Panc1 (cell line): Measurements from ENCODE around the gene ANKRD34A. TPM values are rescaled to one million over a fixed set of nuclear protein-coding genes. Genes with fewer than 3 reads are reported as not detected.

Source experiments
- ATAC-seq: fragments of 200-7000 bp; cut with Tn5 transposase; 2 replicates; pipeline ENCODE4 v1.9.1; 2020; ENCODE audit warnings: mild to moderate bottlenecking, moderate library complexity
- BruUV-seq: library from RNA; stranded (reverse); fragments of 400-500 nt; replicated peaks from 2 replicates; lab custom pipeline; 2021; lab: Mats Ljungman, UMichigan
- CTCF ChIA-PET: fragments of 300-600 bp; sonication (Branson Sonifier 250); formaldehyde crosslinking; loops from one replicate; lab custom pipeline; 2022; ENCODE audit warnings: antibody characterized with exemption; lab: Charles Lee
- POLR2A ChIA-PET: fragments of 300-600 bp; sonication (Branson Sonifier 250); formaldehyde crosslinking; loops from one replicate; lab custom pipeline; 2022; ENCODE audit warnings: antibody characterized with exemption; lab: Charles Lee
- DNase-seq: peaks from one replicate; pipeline ENCODE4 v3.0.0-alpha.2; 2010; ENCODE audit warnings: low read depth, low spot score
- H3K27ac ChIP-seq: 2 replicates; pipeline ENCODE4 v1.5.1; 2011; ENCODE audit warnings: mild to moderate bottlenecking, low read length, inconsistent platforms
- H3K27me3 ChIP-seq: fragments of 200-500 bp; sonication (Bioruptor generic); 2 replicates; pipeline ENCODE4 v1.6.0; 2014; ENCODE audit warnings: low read length, inconsistent platforms; ENCODE audit not compliant: control insufficient read depth, insufficient read depth
- H3K36me3 ChIP-seq: fragments of 200-500 bp; sonication (Bioruptor generic); 2 replicates; pipeline ENCODE4 v1.5.1; 2014; ENCODE audit warnings: inconsistent platforms, mild to moderate bottlenecking, low read length, moderate library complexity; ENCODE audit not compliant: control insufficient read depth, insufficient read depth
- H3K4me1 ChIP-seq: 2 replicates; pipeline ENCODE4 v1.5.1; 2011; ENCODE audit warnings: inconsistent platforms, mild to moderate bottlenecking, low read length, moderate library complexity; ENCODE audit not compliant: control insufficient read depth, insufficient read depth
- H3K4me3 ChIP-seq, 2 experiments: 2 replicates each; pipeline ENCODE4 v1.5.1; 2011 to 2012; ENCODE audit warnings: low read depth in 2 of 2, low read length in 2 of 2, mild to moderate bottlenecking in 2 of 2, inconsistent platforms in 1 of 2, moderate library complexity in 1 of 2
- H3K9me3 ChIP-seq: fragments of 200-500 bp; sonication (Bioruptor generic); 2 replicates; pipeline ENCODE4 v1.5.1; 2014; ENCODE audit warnings: low read depth, mild to moderate bottlenecking, inconsistent platforms, low read length, moderate library complexity; ENCODE audit not compliant: control insufficient read depth, insufficient read depth
- POLR2AphosphoS5 ChIP-seq: IDR thresholded peaks from 2 replicates; pipeline ENCODE4 v1.6.1; 2012; ENCODE audit warnings: mild to moderate bottlenecking, low read depth, low read length, moderate library complexity
- REST ChIP-seq, 2 experiments: IDR thresholded peaks; 2 replicates each; pipeline ENCODE4 v1.6.1; 2011 to 2012; ENCODE audit warnings: low read depth in 2 of 2, control low read depth in 1 of 2, low read length in 1 of 2, mild to moderate bottlenecking in 1 of 2, moderate library complexity in 1 of 2; ENCODE audit not compliant: insufficient read depth in 1 of 2
- SIN3A ChIP-seq: IDR thresholded peaks from 2 replicates; pipeline ENCODE4 v1.6.1; 2012; ENCODE audit warnings: low read depth, mild to moderate bottlenecking, low read length, moderate library complexity, borderline replicate concordance; ENCODE audit not compliant: insufficient read depth
- TCF7L2 ChIP-seq: IDR thresholded peaks from 2 replicates; pipeline ENCODE4 v1.6.1; 2011; ENCODE audit warnings: mild to moderate bottlenecking, low read depth, low read length, inconsistent platforms
- in situ Hi-C: cut with HindIII; loops from 2 replicates; pipeline ENCODE4 v1.10.0; 2016; ENCODE audit warnings: low sequenced_read_pairs, low pct_unique_long_range_greater_than_20kb
- intact Hi-C: fragments of 100-400 bp; cut with micrococcal nuclease; formaldehyde crosslinking; loops from one replicate; pipeline ENCODE4 v1.10.0; 2022; ENCODE audit not compliant: unreplicated experiment
- total RNA-seq: library from RNA; stranded (reverse); gene quantifications from one replicate; pipeline ENCODE4 v1.2.1, GENCODE V29; 2021; ENCODE audit not compliant: unreplicated experiment
- TF ChIP-seq, protein P1 (sequence below): fragments of 450-650 bp; IDR thresholded peaks from 2 replicates; pipeline ENCODE4 v1.5.1; 2017; ENCODE audit warnings: mild to moderate bottlenecking

Gene ANKRD34A
- total RNA-seq, 1 experiment from 2014 or later = 1.4 TPM

GRCh38 chr1:145936247-145936646, 28.1 kb downstream of the ANKRD34A start:
- TF ChIP-seq POLR2AphosphoS5 (no peak), TCF7L2 (no peak), SIN3A (no peak), REST (IDR thresholded peaks at IDR 0.05; ENCODE audit: insufficient read depth in 1 of 2, low read depth in 2 of 2, low read length in 1 of 2) (no peak)
- TF ChIP-seq, protein P1, sequence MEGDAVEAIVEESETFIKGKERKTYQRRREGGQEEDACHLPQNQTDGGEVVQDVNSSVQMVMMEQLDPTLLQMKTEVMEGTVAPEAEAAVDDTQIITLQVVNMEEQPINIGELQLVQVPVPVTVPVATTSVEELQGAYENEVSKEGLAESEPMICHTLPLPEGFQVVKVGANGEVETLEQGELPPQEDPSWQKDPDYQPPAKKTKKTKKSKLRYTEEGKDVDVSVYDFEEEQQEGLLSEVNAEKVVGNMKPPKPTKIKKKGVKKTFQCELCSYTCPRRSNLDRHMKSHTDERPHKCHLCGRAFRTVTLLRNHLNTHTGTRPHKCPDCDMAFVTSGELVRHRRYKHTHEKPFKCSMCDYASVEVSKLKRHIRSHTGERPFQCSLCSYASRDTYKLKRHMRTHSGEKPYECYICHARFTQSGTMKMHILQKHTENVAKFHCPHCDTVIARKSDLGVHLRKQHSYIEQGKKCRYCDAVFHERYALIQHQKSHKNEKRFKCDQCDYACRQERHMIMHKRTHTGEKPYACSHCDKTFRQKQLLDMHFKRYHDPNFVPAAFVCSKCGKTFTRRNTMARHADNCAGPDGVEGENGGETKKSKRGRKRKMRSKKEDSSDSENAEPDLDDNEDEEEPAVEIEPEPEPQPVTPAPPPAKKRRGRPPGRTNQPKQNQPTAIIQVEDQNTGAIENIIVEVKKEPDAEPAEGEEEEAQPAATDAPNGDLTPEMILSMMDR = no peak
- Histone ChIP-seq H3K27me3 (no peaks in the 10 kb centered on the region), H3K9me3 (no peaks in the 10 kb centered on the region), H3K4me1 (no peaks in the 10 kb centered on the region), H3K27ac (no peak overlapping the region), H3K4me3 (no peak overlapping the region), H3K36me3 (peaks cover 11% of the 10 kb centered on the region)
- ChIA-PET CTCF (no interaction called here), POLR2A (no interaction called here)
- ATAC-seq (0 out of 2 replicates have a peak, but pooled peaks have one; percentile 26), DNase-seq (no peak)
- BruUV-seq = no TSS peak
- intact Hi-C loops = no loop called here
- in situ Hi-C loops = no loop called here

DNA sequence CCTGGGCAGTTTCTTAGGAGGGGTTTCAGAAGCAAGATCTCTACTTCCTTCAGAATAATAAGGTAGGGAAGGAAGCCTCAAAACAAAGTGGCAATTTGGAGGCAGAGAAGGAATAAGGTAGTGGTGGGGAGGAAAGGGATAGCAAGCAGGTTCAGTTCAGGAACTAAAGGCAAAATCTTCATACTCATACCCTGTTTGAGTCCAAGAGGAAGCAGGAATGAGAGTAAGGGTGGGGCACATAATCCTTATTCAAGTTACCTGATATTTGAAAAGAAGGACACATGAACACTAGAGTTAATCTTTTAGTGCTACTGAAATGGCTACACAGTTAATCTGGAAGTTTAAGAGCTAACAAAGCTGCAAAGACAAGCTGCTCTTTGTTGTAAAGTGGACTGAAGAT, 28.7 kb downstream of the ANKRD34A start:
- CTCF ChIA-PET = no interaction called here

More for the DNA sequence above, 28.7 kb downstream of the ANKRD34A start:
- Histone ChIP-seq H3K27ac (no peak overlapping the region), H3K4me3 (no peak overlapping the region), H3K9me3 (no peaks in the 10 kb centered on the region), H3K27me3 (no peaks in the 10 kb centered on the region), H3K36me3 (peaks cover 11% of the 10 kb centered on the region), H3K4me1 (no peaks in the 10 kb centered on the region)
- TF ChIP-seq TCF7L2 (no peak), REST (IDR thresholded peaks at IDR 0.05; ENCODE audit: insufficient read depth in 1 of 2, low read depth in 2 of 2, low read length in 1 of 2) (no peak), POLR2AphosphoS5 (no peak), SIN3A (no peak)
- TF ChIP-seq, protein P1 = no peak
- DNase-seq (no peak), ATAC-seq (no peak)
- BruUV-seq = no TSS peak
- intact Hi-C loops (no loop called here), in situ Hi-C loops (no loop called here)
- POLR2A ChIA-PET = no interaction called here
